Mucosa of stomach (tissue), 1 donor: ENCODE results near the gene TOR1AIP2.
A peak's percentile ranks its signal among the peaks of the same experiment; 100 is the strongest.

ENCODE experiments used
- H3K27me3 ChIP-seq: one replicate; pipeline ENCODE4 v1.7.0; 2013; ENCODE audit warnings: mild to moderate bottlenecking, low read length; ENCODE audit not compliant: control insufficient read depth, insufficient read depth
- H3K36me3 ChIP-seq: one replicate; pipeline ENCODE4 v1.7.0; 2013; ENCODE audit warnings: low read length; ENCODE audit not compliant: control insufficient read depth, insufficient read depth
- H3K4me1 ChIP-seq: one replicate; pipeline ENCODE4 v1.7.0; 2013; ENCODE audit warnings: mild to moderate bottlenecking, low read length; ENCODE audit not compliant: control insufficient read depth, insufficient read depth
- H3K4me3 ChIP-seq: one replicate; pipeline ENCODE4 v1.7.0; 2013; ENCODE audit warnings: low read length
- H3K9ac ChIP-seq: one replicate; pipeline ENCODE4 v1.7.0; 2013; ENCODE audit warnings: mild to moderate bottlenecking, low read length, moderate library complexity
- H3K9me3 ChIP-seq: one replicate; pipeline ENCODE4 v1.7.0; 2013; ENCODE audit warnings: mild to moderate bottlenecking, low read length, moderate library complexity; ENCODE audit not compliant: control insufficient read depth
- donor health status: Pancreatic carcinoma.

TOR1AIP2 gene

DNA sequence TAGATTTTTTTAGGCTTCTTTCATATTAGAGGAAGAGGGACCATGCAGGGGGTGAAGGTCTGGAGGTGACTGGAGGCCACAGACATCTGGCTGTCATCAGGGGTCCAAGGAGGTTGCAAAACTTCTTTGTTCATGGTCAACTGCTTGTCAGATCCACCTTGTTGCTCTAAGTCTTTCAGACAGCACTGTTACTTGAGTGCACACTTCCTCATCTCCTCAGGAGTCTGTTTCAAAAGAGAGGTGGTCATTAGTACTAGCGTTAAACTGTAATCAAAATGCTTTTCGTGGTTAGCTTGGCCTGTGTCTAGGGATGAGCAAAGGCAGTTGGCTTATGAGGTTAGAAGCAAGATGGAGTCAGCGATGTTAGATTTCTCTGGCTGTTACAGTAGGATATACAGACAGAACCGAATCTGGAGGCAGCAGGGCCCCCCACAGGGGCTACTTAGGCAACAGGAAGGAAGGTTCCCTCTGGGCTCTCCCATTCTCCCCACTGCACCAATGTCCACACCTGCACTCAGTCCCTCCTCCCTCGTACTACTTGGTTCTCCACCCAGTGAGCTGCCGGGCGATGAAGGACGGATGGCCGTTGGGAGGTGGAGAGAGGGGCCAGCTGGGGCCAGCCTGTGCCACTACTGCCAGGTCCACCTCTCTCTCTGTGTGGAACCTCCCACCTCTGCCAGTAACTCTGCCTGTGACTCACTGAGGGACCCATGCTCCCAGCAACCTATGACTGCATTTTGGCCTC lies 57.2 kb downstream of the TOR1AIP2 start:
- Histone ChIP-seq H3K27me3 (peaks cover 3% of the 10 kb centered on the region), H3K9me3 (no peaks in the 10 kb centered on the region), H3K9ac (no peak overlapping the region), H3K4me1 (peaks cover 3% of the 10 kb centered on the region), H3K36me3 (no peaks in the 10 kb centered on the region), H3K4me3 (no peak overlapping the region)

DNA sequence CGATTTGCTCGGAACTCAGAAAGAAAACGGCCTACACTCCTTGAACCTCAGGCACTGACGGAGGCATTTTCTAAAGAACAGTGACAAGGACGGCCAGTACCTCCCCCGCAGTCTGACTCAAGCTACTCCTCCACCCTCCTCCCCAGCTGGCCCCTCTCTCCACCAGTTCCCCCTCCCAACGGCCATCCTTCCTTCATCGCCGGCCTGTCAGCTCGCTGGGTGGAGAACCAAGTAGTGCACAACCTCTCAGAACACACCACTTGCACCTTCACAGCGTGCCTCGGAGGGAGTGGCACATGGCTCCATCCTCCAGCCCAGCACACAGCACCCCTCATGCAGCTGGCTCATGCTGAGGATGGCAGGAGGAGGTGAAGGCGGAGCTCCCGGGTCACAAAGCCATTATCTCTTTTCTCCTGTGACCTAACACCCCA lies 58.8 kb downstream of the TOR1AIP2 start:
- Histone ChIP-seq H3K4me3 (no peak overlapping the region), H3K9ac (no peak overlapping the region)

DNA sequence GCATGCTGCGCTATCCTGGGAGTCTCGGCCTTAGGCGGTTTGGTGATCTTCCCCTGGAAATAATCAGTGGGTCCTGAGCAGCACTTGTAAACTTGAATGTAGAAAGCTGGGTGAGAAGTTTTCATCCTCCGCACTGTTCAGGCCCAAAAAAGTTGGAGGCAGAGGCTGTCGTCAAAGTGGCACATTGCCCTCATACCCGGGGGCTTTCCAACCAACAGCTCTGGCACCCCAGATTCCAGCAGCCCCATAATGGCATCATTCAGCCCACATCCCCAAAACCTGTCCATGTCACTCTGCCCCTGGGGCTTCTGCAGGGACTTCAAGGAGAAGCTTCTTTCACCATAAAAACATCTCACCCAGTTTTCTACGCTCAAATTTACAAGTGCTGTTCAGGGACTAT lies 59.3 kb downstream of the TOR1AIP2 start:
- Histone ChIP-seq H3K4me3 (no peak overlapping the region), H3K4me1 (peaks cover 16% of the 10 kb centered on the region), H3K27me3 (peaks cover 13% of the 10 kb centered on the region), H3K9me3 (no peaks in the 10 kb centered on the region), H3K9ac (no peak overlapping the region), H3K36me3 (no peaks in the 10 kb centered on the region)

More for the DNA sequence above, 58.8 kb downstream of the TOR1AIP2 start:
- Histone ChIP-seq H3K36me3 (no peaks in the 10 kb centered on the region), H3K27me3 (peaks cover 13% of the 10 kb centered on the region), H3K4me1 (peaks cover 16% of the 10 kb centered on the region), H3K9me3 (no peaks in the 10 kb centered on the region)

DNA sequence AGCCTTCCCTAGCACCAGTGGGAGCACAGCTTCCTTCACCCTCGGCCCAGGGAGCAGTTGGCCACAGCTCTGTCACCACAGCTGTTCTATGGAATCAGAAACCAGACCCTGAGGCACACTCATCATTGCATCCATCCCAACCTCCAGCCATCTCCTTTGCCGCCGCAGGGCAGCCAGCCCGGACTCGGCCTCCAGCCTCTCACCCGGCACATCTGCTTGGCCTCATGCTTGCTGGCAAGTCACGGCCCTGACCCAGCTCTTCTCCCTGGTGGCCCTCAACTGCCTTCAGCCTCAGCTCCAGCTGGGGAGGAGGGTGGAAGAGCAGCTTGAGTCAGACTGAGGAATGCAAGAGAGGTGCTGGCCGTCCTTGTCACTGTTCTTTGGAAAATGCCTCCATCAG lies 59.8 kb downstream of the TOR1AIP2 start:
- Histone ChIP-seq H3K9ac (no peak overlapping the region), H3K9me3 (no peaks in the 10 kb centered on the region), H3K4me3 (no peak overlapping the region), H3K4me1 (peaks cover 16% of the 10 kb centered on the region), H3K36me3 (no peaks in the 10 kb centered on the region), H3K27me3 (peaks cover 13% of the 10 kb centered on the region)

DNA sequence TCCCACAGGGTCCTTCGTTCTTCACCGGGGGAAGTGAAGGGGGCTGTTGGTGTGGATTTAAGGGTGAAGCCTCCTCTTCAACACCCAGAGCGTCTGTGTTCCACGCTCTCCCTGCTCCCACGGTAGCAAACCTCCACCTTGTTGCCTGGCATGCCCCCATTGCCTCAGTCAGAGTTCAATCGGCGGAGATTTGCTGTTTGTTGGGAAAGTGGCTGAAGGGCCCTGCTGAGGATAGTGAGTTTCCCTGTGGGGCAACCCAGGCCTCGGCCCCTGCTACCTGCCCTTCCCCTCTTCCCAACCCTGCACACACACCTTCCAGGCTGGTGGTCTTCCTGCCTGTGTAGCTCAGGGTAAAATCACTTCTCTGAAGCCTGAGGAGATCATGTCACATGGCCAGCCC lies 60.5 kb downstream of the TOR1AIP2 start:
- H3K4me1 ChIP-seq: peaks cover 16% of the 10 kb centered on the region

DNA sequence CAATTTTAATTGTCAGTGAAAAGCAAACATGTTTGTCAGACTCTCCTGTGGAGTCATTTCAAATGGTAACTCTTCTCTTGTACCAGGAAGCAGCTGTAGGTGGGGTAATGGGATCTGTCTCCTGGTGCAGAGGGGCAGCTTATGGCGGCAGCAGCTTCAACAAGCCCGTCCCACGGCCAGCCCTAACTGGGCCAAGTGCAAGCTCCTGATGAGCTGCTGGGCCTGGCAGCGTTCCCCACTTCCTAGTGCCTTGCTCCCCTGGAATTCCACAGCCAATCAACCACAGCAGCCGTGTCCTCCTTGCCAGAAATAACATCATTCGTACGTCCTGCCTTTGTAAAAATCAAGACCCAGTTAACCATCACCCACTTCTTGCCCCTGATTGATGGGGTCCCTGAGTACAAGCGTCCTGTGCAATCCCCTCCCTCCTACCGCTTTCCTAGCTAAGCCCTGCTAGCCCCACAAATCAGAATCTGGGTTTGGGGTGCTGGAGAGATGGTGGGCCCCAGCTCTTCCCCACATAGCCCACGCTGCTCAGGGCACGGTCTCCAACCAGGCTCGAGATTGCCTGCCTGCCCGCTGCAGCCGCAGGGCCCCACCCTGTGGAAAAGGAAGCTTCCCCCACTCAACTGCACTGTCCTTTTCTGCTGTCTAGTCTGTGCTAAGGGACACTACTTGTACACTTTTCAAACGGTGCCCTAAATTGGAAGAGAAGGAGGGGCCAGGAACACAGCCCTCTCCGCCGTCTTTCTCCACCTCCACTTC lies 61.2 kb downstream of the TOR1AIP2 start:
- H3K4me1 ChIP-seq: peaks cover 16% of the 10 kb centered on the region

More for the DNA sequence above, 60.5 kb downstream of the TOR1AIP2 start:
- no peak overlapping the region for H3K4me3 ChIP-seq
- no peak overlapping the region for H3K9ac ChIP-seq
- no peaks in the 10 kb centered on the region for H3K9me3 ChIP-seq
- H3K36me3 ChIP-seq: no peaks in the 10 kb centered on the region
- peaks cover 18% of the 10 kb centered on the region for H3K27me3 ChIP-seq

DNA sequence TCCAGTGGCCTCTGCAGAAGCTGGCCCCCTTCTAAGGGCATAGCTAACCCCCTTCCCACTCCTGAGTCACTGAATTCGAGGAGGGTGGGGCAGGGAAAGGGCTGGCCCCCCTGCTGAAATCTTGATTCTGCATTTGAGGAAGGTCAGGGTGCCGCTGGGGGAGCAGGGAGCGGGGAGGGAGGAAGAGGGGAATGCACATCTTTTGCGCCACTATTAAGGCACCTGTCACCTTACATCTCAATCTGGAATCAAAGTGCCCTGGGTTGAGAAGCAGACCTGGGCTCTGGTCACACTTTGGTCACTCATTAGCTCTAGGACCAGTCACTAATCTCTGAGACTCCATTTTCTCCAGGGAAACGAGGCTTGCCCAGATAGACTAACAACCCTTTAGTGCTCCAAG lies 62.0 kb downstream of the TOR1AIP2 start:
- H3K9me3 ChIP-seq: no peaks in the 10 kb centered on the region
- no peak overlapping the region for H3K4me3 ChIP-seq
- H3K36me3 ChIP-seq: no peaks in the 10 kb centered on the region
- peak overlapping the region; percentile 58 for H3K9ac ChIP-seq
- peaks cover 21% of the 10 kb centered on the region for H3K27me3 ChIP-seq
- peaks cover 16% of the 10 kb centered on the region for H3K4me1 ChIP-seq

More for the DNA sequence above, 61.2 kb downstream of the TOR1AIP2 start:
- Histone ChIP-seq H3K27me3 (peaks cover 19% of the 10 kb centered on the region), H3K9ac (no peak overlapping the region), H3K36me3 (no peaks in the 10 kb centered on the region), H3K4me3 (no peak overlapping the region), H3K9me3 (no peaks in the 10 kb centered on the region)

DNA sequence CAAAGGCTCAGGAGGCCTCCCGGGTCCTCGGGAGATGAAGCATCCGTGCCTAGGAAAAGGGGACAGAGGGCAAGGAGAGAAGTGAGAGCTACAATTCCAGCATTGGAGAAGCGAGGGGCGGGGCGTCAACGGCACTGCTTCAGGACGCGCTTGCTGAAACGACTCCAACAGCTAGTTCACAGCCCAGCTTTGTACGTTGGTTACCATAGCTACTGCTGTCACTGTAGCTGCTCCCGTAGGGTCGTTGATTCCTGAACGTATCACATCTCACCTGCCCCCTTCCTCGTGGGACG lies 63.1 kb downstream of the TOR1AIP2 start:
- Histone ChIP-seq H3K9ac (peak overlapping the region; percentile 58), H3K27me3 (peaks cover 28% of the 10 kb centered on the region), H3K36me3 (no peaks in the 10 kb centered on the region), H3K4me3 (peak overlapping the region; percentile 51), H3K4me1 (peaks cover 16% of the 10 kb centered on the region), H3K9me3 (no peaks in the 10 kb centered on the region)

DNA sequence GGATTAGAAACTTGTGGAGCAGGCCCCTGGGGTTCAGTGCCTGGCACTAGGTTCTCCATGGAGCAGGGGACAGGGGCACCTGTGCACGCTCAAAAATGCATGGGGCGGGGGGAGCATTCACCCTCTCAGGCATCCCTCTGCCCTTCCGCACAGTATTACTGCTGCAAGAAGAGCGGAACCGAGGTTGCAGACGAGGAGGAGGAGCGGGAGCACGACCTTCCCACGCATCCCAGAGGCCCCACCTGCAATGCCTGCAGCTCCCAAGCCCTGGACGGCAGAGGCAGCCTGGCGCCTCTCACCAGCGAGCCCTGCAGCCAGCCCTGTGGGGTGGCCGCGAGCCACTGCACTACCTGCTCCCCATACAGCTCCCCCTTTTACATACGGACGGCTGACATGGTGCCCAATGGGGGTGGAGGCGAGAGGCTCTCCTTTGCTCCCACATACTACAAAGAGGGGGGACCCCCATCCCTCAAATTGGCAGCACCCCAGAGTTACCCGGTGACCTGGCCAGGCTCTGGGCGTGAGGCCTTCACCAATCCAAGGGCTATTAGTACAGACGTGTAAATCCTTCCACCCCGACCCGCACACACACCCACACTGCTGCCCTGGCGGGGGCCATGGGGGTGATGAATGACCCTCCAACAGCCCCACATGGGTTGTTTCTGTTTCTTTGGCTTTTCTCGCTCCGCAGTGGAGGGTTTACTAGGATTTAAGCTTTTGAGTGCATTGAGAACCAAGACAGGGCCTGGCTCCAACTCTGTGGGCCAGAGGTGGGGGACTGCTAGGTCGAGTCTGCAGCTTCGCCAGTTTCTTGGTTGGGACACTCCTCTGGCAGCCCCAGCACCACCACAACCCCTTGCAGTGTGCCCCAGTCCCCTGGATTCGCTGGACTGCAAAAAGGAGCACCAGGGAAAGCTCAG lies 63.7 kb downstream of the TOR1AIP2 start:
- H3K4me3 ChIP-seq: no peak overlapping the region
- H3K9me3 ChIP-seq: no peaks in the 10 kb centered on the region
- H3K27me3 ChIP-seq: peaks cover 28% of the 10 kb centered on the region
- H3K4me1 ChIP-seq: peaks cover 16% of the 10 kb centered on the region
- H3K9ac ChIP-seq: peak overlapping the region; percentile 58
- H3K36me3 ChIP-seq: no peaks in the 10 kb centered on the region

DNA sequence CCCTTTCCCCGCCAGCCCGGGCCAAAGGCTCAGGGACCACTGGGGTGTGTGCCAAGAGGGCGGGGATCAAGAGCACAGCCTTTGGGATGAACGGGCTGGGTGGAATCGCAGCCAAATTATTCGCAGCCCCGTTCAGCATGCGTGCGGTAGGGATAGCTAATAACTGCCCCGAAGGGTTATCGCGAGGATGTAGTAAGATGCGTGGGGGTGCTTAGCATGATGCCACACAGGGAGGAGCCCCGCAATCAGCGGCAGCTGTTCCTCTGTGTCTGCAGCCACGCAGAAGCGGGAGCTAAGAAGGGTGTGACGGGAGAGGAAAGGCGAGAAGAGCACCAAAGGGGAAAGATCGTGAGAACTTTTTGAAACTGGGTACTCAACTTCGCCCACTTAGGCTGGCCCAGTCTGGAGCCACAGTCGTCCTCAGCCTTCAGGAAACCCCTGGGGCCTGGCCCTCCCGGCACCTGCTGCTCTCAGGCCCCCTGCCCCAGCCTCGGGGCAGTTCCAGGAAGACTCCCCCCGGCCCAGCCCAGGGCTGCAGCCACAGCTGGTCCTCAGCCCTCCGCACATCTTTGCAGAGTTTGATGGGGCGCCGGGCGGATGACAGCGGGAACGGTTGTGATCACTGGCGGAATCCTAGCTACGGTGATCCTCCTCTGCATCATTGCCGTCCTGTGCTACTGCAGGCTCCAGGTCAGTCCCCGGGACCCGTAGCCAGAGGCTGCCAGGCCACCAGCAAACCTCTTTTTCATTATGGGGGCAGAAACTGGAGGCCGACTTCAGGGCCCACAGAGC lies 64.9 kb downstream of the TOR1AIP2 start:
- no peak overlapping the region for H3K9ac ChIP-seq
- H3K36me3 ChIP-seq: no peaks in the 10 kb centered on the region
- H3K27me3 ChIP-seq: peaks cover 28% of the 10 kb centered on the region
- H3K4me1 ChIP-seq: peaks cover 24% of the 10 kb centered on the region
- no peak overlapping the region for H3K4me3 ChIP-seq
- H3K9me3 ChIP-seq: no peaks in the 10 kb centered on the region

DNA sequence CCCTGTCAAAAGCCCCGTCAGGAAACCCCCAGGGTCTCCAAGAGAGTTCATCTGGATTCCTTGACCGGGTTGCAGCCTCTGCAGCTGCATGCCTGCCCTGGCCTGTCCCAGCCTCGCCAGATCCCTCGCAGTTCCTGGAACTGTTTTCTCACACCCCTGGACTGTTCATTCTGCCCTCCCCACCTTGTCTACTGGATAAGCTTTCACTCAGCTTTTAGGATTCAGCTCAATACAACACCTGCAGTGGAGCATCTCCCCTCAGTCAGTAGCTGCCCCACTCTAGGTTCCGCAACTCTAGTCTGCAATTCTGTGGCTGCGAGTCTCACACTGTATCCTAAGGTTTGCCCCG lies 67.3 kb downstream of the TOR1AIP2 start:
- no peaks in the 10 kb centered on the region for H3K9me3 ChIP-seq
- peaks cover 23% of the 10 kb centered on the region for H3K4me1 ChIP-seq
- no peak overlapping the region for H3K4me3 ChIP-seq
- H3K36me3 ChIP-seq: no peaks in the 10 kb centered on the region
- H3K9ac ChIP-seq: no peak overlapping the region
- peaks cover 25% of the 10 kb centered on the region for H3K27me3 ChIP-seq
